Stomach (tissue), 4 donors: ENCODE results near the gene LEKR1.

ENCODE experiments used
- POLR2A ChIP-seq, 4 donors: fragments of 450-650 bp; IDR thresholded peaks; one replicate each; pipeline ENCODE4 v1.6.1; 2016; ENCODE audit warnings: antibody characterized with exemption in 4 of 4, control low read depth in 2 of 4, mild to moderate bottlenecking in 1 of 4, moderate library complexity in 1 of 4
- POLR2AphosphoS5 ChIP-seq, 3 donors: sonication (generic); formaldehyde crosslinking; IDR thresholded peaks; one replicate each; pipeline ENCODE4 v1.6.1; 2016; ENCODE audit warnings: antibody characterized with exemption in 3 of 3
- TF ChIP-seq, protein P1 (sequence below), 7 experiments: fragments of 450-650 bp in 4 of 7; fragments of 200-600 bp in 3 of 7; sonication (generic) in 3 of 7; IDR thresholded peaks; one replicate each; pipeline ENCODE4 v1.5.1; 2016 to 2019; ENCODE audit warnings: antibody characterized with exemption in 7 of 7, control low read depth in 2 of 7, mild to moderate bottlenecking in 1 of 7

DNA sequence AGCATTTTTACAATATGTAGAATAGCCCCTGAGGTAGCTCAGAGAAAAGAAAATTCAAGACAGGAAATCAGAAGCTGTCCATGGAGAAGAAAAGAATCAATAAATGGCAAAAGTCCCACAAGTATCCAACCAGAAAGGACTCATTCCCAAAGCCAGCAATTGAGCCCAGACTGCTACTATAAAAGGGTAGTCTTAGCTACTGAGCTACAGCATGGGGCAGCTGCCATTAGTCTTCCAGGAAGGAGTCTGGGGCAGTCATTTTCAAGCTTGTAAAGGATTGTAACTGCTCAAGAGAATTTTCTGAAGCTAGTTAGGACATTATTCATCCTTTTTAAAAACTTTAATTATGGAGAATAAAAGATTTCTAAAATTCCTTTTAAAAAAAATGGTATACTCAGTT, 10.5 kb downstream of the LEKR1 start:
- TF ChIP-seq, protein P1, sequence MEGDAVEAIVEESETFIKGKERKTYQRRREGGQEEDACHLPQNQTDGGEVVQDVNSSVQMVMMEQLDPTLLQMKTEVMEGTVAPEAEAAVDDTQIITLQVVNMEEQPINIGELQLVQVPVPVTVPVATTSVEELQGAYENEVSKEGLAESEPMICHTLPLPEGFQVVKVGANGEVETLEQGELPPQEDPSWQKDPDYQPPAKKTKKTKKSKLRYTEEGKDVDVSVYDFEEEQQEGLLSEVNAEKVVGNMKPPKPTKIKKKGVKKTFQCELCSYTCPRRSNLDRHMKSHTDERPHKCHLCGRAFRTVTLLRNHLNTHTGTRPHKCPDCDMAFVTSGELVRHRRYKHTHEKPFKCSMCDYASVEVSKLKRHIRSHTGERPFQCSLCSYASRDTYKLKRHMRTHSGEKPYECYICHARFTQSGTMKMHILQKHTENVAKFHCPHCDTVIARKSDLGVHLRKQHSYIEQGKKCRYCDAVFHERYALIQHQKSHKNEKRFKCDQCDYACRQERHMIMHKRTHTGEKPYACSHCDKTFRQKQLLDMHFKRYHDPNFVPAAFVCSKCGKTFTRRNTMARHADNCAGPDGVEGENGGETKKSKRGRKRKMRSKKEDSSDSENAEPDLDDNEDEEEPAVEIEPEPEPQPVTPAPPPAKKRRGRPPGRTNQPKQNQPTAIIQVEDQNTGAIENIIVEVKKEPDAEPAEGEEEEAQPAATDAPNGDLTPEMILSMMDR (IDR thresholded peaks at IDR 0.05), result no peak
- TF ChIP-seq POLR2A (IDR thresholded peaks at IDR 0.05), result no peak
- no peak for TF ChIP-seq POLR2AphosphoS5 (IDR thresholded peaks at IDR 0.05)
